ENCODE measurements around the gene ARL5C.

ARL5C gene

DNA sequence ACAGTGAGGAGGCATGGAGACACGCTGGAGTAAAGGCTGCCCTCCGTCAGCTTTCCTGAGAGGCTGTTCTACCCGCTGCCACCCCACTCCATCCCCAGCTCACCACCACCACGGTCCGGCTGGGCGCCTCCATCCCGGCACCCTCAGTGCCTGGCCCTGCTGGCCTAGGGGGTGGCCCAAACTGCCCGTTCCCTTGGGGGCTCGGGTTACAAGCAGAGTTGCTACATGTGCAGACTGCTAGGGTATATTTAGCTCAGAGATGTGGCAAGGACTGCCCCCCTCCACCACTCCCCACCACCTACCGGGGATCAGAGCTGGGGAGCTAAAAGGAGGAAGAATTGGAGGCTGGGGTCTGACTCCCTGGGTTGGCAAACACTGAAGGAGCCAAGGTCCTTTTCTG is 27.4 kb upstream of the ARL5C start:
- Histone ChIP-seq H3K4me3 (ENCODE audit: low read depth, low read length) (no peak overlapping the region), H3K36me3 (ENCODE audit: control insufficient read depth in 1 of 2, insufficient read depth in 2 of 2, low read length in 2 of 2) (peaks cover 3 to 6% of the 10 kb centered on the region in 2 experiments), H3K4ac (ENCODE audit: low read depth, low read length) (no peak overlapping the region), H3K14ac (ENCODE audit: low read length) (no peak overlapping the region), H3K79me2 (ENCODE audit: control insufficient read depth, insufficient read depth, low read length, poor library complexity) (no peaks in the 10 kb centered on the region), H3K9ac (ENCODE audit: low read length) (no peak overlapping the region), H4K12ac (ENCODE audit: low read depth, low read length) (no peak overlapping the region), H3K79me1 (ENCODE audit: low read length) (no peaks in the 10 kb centered on the region), H3K27ac (ENCODE audit: low read depth, low read length) (no peak overlapping the region), H3K23ac (ENCODE audit: low read length) (no peak overlapping the region), H2AFZ (ENCODE audit: insufficient read depth, low read length, poor library complexity) (no peak overlapping the region), H3K4me2 (ENCODE audit: low read length) (no peak overlapping the region), H2BK5ac (ENCODE audit: low read depth, low read length, poor library complexity) (no peak overlapping the region), H2AK5ac (ENCODE audit: low read length) (no peak overlapping the region), H3K27me3 (ENCODE audit: insufficient read depth, low read length) (no peaks in the 10 kb centered on the region), H3K9me3 (ENCODE audit: insufficient read depth, low read depth, low read length) (peaks cover 1% of the 10 kb centered on the region), H2BK120ac (ENCODE audit: insufficient read depth, low read length, poor library complexity) (no peak overlapping the region), H3K18ac (ENCODE audit: low read length) (no peak overlapping the region), H2BK12ac (ENCODE audit: low read length) (no peak overlapping the region), H4K91ac (ENCODE audit: low read depth, low read length) (no peak overlapping the region), H3K4me1 (ENCODE audit: control insufficient read depth in 1 of 2, insufficient read depth in 2 of 2, low read length in 2 of 2) (peaks cover 8 to 14% of the 10 kb centered on the region in 2 experiments), H4K8ac (ENCODE audit: low read depth, low read length) (no peak overlapping the region)
- no peak for DNase-seq
- no CpG with 5 or more reads among the region's 10 CpGs for WGBS (ENCODE audit: extremely low coverage, insufficient coverage, insufficient read length)

DNA sequence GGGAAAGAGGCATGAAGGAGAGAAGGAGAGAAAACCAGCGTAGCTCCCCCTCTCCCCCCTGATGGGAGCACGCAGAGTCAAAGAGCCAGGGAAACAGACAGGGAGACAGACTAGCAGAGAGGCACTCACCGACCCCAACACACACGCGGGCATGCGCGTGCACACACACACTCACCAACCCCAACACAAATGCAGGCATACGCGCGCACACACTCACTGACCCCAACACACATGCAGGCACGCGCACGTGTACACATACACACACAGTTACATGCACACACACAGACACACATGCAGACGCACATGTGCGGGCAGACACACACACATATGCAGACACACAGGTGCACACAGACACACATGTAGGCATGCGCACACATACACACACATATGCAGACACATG is 26.9 kb upstream of the ARL5C start:
- Histone ChIP-seq H2BK120ac (ENCODE audit: insufficient read depth, low read length, poor library complexity) (no peak overlapping the region), H3K27ac (ENCODE audit: low read depth, low read length) (no peak overlapping the region), H4K12ac (ENCODE audit: low read depth, low read length) (no peak overlapping the region), H3K4me2 (ENCODE audit: low read length) (no peak overlapping the region), H2AK5ac (ENCODE audit: low read length) (no peak overlapping the region), H2BK12ac (ENCODE audit: low read length) (no peak overlapping the region), H4K8ac (ENCODE audit: low read depth, low read length) (no peak overlapping the region), H3K9me3 (ENCODE audit: insufficient read depth, low read depth, low read length) (peaks cover 1% of the 10 kb centered on the region), H3K27me3 (ENCODE audit: insufficient read depth, low read length) (no peaks in the 10 kb centered on the region), H3K23ac (ENCODE audit: low read length) (no peak overlapping the region), H2AFZ (ENCODE audit: insufficient read depth, low read length, poor library complexity) (no peak overlapping the region), H3K18ac (ENCODE audit: low read length) (no peak overlapping the region), H4K91ac (ENCODE audit: low read depth, low read length) (no peak overlapping the region), H3K4ac (ENCODE audit: low read depth, low read length) (no peak overlapping the region), H3K4me1 (ENCODE audit: control insufficient read depth in 1 of 2, insufficient read depth in 2 of 2, low read length in 2 of 2) (peaks cover 6 to 13% of the 10 kb centered on the region in 2 experiments), H3K4me3 (ENCODE audit: low read depth, low read length) (peak overlapping the region; percentile 50), H3K36me3 (ENCODE audit: control insufficient read depth in 1 of 2, insufficient read depth in 2 of 2, low read length in 2 of 2) (peaks cover 3 to 6% of the 10 kb centered on the region in 2 experiments), H3K79me1 (ENCODE audit: low read length) (no peaks in the 10 kb centered on the region), H3K79me2 (ENCODE audit: control insufficient read depth, insufficient read depth, low read length, poor library complexity) (no peaks in the 10 kb centered on the region), H3K9ac (ENCODE audit: low read length) (no peak overlapping the region), H3K14ac (ENCODE audit: low read length) (no peak overlapping the region), H2BK5ac (ENCODE audit: low read depth, low read length, poor library complexity) (no peak overlapping the region)
- no peak for DNase-seq
- WGBS (ENCODE audit: extremely low coverage, insufficient coverage, insufficient read length) = no CpG with 5 or more reads among the region's 16 CpGs

DNA sequence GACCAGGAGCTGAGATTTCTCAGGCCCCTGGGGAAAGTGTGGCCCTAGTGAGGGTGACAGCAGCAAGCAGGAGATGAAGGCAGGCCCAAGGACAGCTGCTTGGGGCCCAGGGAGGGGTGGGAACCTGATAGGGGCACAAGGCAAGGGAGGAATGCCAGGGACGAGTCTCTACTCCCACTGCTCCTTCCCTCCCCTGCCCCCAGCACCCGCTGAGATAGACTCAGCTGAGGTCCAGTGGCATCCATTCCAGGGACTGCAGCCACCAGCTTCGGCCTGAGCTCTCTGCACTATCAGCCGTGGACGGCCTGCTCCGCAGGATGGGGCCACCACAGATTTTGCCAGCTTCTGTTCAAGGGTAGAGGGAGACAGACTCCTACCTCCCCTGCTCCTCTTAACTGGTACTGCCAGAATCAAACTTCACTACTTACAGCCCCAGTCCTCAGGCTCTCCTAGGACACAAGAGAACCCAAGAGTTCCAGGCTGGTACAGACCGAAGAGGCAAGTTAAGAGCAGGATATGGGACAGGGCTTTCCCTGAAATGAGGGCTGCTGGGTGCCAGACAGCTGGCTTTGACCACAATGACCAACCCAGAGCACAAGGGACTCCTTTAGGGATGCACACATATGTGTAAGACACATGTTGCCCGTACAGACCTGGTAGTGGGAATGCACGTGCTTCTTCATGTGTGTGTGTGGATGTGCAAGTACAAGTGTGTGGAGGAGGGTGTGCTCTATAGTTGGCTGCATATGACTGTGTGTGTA is 26.0 kb upstream of the ARL5C start:
- Histone ChIP-seq H2BK12ac (ENCODE audit: low read length) (no peak overlapping the region), H4K91ac (ENCODE audit: low read depth, low read length) (no peak overlapping the region), H2AFZ (ENCODE audit: insufficient read depth, low read length, poor library complexity) (no peak overlapping the region), H3K36me3 (ENCODE audit: control insufficient read depth in 1 of 2, insufficient read depth in 2 of 2, low read length in 2 of 2) (peaks cover 4 to 8% of the 10 kb centered on the region in 2 experiments), H2AK5ac (ENCODE audit: low read length) (no peak overlapping the region), H3K9me3 (ENCODE audit: insufficient read depth, low read depth, low read length) (peaks cover 1% of the 10 kb centered on the region), H3K27ac (ENCODE audit: low read depth, low read length) (no peak overlapping the region), H3K4me1 (ENCODE audit: control insufficient read depth in 1 of 2, insufficient read depth in 2 of 2, low read length in 2 of 2) (peaks cover 2 to 7% of the 10 kb centered on the region in 2 experiments), H3K4me3 (ENCODE audit: low read depth, low read length) (no peak overlapping the region), H3K79me1 (ENCODE audit: low read length) (no peaks in the 10 kb centered on the region), H3K23ac (ENCODE audit: low read length) (no peak overlapping the region), H3K4ac (ENCODE audit: low read depth, low read length) (no peak overlapping the region), H3K27me3 (ENCODE audit: insufficient read depth, low read length) (no peaks in the 10 kb centered on the region), H2BK5ac (ENCODE audit: low read depth, low read length, poor library complexity) (no peak overlapping the region), H3K9ac (ENCODE audit: low read length) (peak overlapping the region; percentile 3), H4K8ac (ENCODE audit: low read depth, low read length) (no peak overlapping the region), H2BK120ac (ENCODE audit: insufficient read depth, low read length, poor library complexity) (no peak overlapping the region), H3K4me2 (ENCODE audit: low read length) (no peak overlapping the region), H4K12ac (ENCODE audit: low read depth, low read length) (no peak overlapping the region), H3K18ac (ENCODE audit: low read length) (no peak overlapping the region), H3K79me2 (ENCODE audit: control insufficient read depth, insufficient read depth, low read length, poor library complexity) (no peaks in the 10 kb centered on the region), H3K14ac (ENCODE audit: low read length) (no peak overlapping the region)
- WGBS (ENCODE audit: extremely low coverage, insufficient coverage, insufficient read length) = no CpG with 5 or more reads among the region's 9 CpGs
- DNase-seq = no peak

DNA sequence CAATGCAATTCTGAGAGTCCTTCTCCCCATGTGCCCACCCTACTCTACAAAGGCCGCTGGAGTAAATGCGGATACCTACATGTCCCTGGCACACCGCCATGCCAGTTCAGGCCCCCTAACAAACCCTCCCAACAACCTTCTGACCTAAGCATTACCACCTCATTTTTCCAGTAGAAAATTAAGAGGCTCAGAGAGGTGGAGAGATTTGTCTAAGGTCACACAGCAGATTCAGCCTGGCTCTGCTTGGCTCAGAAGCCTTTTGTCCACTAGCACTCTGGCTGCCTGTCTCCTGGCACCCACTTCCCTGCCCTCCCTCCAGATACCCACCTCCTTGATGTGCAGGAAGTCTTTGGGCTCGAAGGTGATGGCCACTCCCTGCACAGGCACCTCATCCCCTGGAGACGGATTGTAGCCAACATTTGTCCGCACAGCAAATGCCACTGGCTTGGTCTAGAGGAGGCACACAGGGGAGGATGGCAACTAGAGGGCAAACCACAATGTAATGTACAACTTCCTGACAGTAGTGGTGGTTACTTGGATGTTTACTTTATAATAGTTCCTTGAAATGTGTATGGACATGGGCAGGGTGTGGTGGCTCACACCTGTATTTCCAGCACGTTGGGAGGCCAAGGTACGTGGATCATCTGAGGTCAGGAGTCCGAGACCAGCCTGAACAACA is 21.3 kb upstream of the ARL5C start:
- Histone ChIP-seq H2BK120ac (ENCODE audit: insufficient read depth, low read length, poor library complexity) (no peak overlapping the region), H3K4me2 (ENCODE audit: low read length) (no peak overlapping the region), H4K12ac (ENCODE audit: low read depth, low read length) (no peak overlapping the region)

More for the DNA sequence above, 21.3 kb upstream of the ARL5C start:
- H3K9ac ChIP-seq (ENCODE audit: low read length) = no peak overlapping the region
- H2BK12ac ChIP-seq (ENCODE audit: low read length) = no peak overlapping the region
- H3K9me3 ChIP-seq (ENCODE audit: insufficient read depth, low read depth, low read length) = no peaks in the 10 kb centered on the region
- DNase-seq = no peak
- H3K4ac ChIP-seq (ENCODE audit: low read depth, low read length) = no peak overlapping the region
- H3K4me1 ChIP-seq (ENCODE audit: control insufficient read depth in 1 of 2, insufficient read depth in 2 of 2, low read length in 2 of 2) = no peaks in the 10 kb centered on the region
- H3K27me3 ChIP-seq (ENCODE audit: insufficient read depth, low read length) = no peaks in the 10 kb centered on the region
- H3K79me2 ChIP-seq (ENCODE audit: control insufficient read depth, insufficient read depth, low read length, poor library complexity) = no peaks in the 10 kb centered on the region
- H3K79me1 ChIP-seq (ENCODE audit: low read length) = no peaks in the 10 kb centered on the region
- no peak overlapping the region for H3K4me3 ChIP-seq (ENCODE audit: low read depth, low read length)
- H3K23ac ChIP-seq (ENCODE audit: low read length) = no peak overlapping the region
- no peak overlapping the region for H3K27ac ChIP-seq (ENCODE audit: low read depth, low read length)
- no peak overlapping the region for H2AK5ac ChIP-seq (ENCODE audit: low read length)
- peaks cover 14 to 19% of the 10 kb centered on the region in 2 experiments for H3K36me3 ChIP-seq (ENCODE audit: control insufficient read depth in 1 of 2, insufficient read depth in 2 of 2, low read length in 2 of 2)
- no peak overlapping the region for H4K8ac ChIP-seq (ENCODE audit: low read depth, low read length)
- no peak overlapping the region for H4K91ac ChIP-seq (ENCODE audit: low read depth, low read length)
- no CpG with 5 or more reads among the region's 9 CpGs for WGBS (ENCODE audit: extremely low coverage, insufficient coverage, insufficient read length)
- no peak overlapping the region for H3K14ac ChIP-seq (ENCODE audit: low read length)
- H2AFZ ChIP-seq (ENCODE audit: insufficient read depth, low read length, poor library complexity) = no peak overlapping the region
- no peak overlapping the region for H3K18ac ChIP-seq (ENCODE audit: low read length)
- H2BK5ac ChIP-seq (ENCODE audit: low read depth, low read length, poor library complexity) = no peak overlapping the region
